Measurements from ENCODE around the gene CENPL.

GRCh38 chr1:173856014-173856413 is 31.3 kb upstream of the CENPL start:
- TF ChIP-seq GATA3 (IDR thresholded peaks at IDR 0.05; ENCODE audit: low read depth, low read length) (no peak), GATA2 (IDR thresholded peaks at IDR 0.05; ENCODE audit: low read depth, low read length) (no peak)

Data from SH-SY5Y (cell line).